ENCODE results near the gene FBXO47.

Gene FBXO47

GRCh38 chr17:38899421-38899820 lies 67.8 kb downstream of the FBXO47 start:
- H3K4me3 ChIP-seq (ENCODE audit: low read length): no peak overlapping the region
- TF ChIP-seq CTCF (conservative IDR thresholded peaks at IDR 0.05; ENCODE audit: low read length): no peak
- DNase-seq (ENCODE audit: low read depth): no peak

GRCh38 chr17:38898812-38899348 lies 68.3 kb downstream of the FBXO47 start:
- DNase-seq (ENCODE audit: low read depth): no peak
- TF ChIP-seq CTCF (conservative IDR thresholded peaks at IDR 0.05; ENCODE audit: low read length): no peak
- H3K4me3 ChIP-seq (ENCODE audit: low read length): no peak overlapping the region

- no peak overlapping the region for H3K4me3 ChIP-seq (ENCODE audit: low read length)
- DNase-seq (ENCODE audit: low read depth): no peak
- TF ChIP-seq CTCF (conservative IDR thresholded peaks at IDR 0.05; ENCODE audit: low read length): no peak
Observed at GRCh38 chr17:38898291-38898679, 68.9 kb downstream of the FBXO47 start.

- no peak for TF ChIP-seq CTCF (conservative IDR thresholded peaks at IDR 0.05; ENCODE audit: low read length)
- no peak overlapping the region for H3K4me3 ChIP-seq (ENCODE audit: low read length)
- no peak for DNase-seq (ENCODE audit: low read depth)
Observed at GRCh38 chr17:38897671-38898290, 69.4 kb downstream of the FBXO47 start.

- no peak for DNase-seq (ENCODE audit: low read depth)
- no peak for TF ChIP-seq CTCF (conservative IDR thresholded peaks at IDR 0.05; ENCODE audit: low read length)
- no peak overlapping the region for H3K4me3 ChIP-seq (ENCODE audit: low read length)
Observed at GRCh38 chr17:38897176-38897575, 70.0 kb downstream of the FBXO47 start.

- TF ChIP-seq CTCF (conservative IDR thresholded peaks at IDR 0.05; ENCODE audit: low read length): no peak
- H3K4me3 ChIP-seq (ENCODE audit: low read length): no peak overlapping the region
- DNase-seq (ENCODE audit: low read depth): no peak
Observed at GRCh38 chr17:38896346-38896954, 70.8 kb downstream of the FBXO47 start.

GRCh38 chr17:38894276-38894675 lies 72.9 kb downstream of the FBXO47 start:
- DNase-seq (ENCODE audit: low read depth): no peak
- no peak for TF ChIP-seq CTCF (conservative IDR thresholded peaks at IDR 0.05; ENCODE audit: low read length)

More at GRCh38 chr17:38894276-38894675, 72.9 kb downstream of the FBXO47 start:
- no peak overlapping the region for H3K4me3 ChIP-seq (ENCODE audit: low read length)
